Suprapubic skin (tissue), 4 donors: ENCODE data around the gene CPNE4. TPM values are rescaled to one million over a fixed set of nuclear protein-coding genes. Genes with fewer than 3 reads are reported as not detected.

Experiments used
- DNase-seq, 2 donors: peaks; one replicate each; pipeline ENCODE4 v3.0.0-alpha.2; 2019; ENCODE audit warnings: low spot score in 2 of 2
- H3K27ac ChIP-seq: fragments of 200-600 bp; sonication (generic); one replicate; pipeline ENCODE4 v1.5.1; 2019
- H3K27me3 ChIP-seq: fragments of 200-600 bp; sonication (generic); one replicate; pipeline ENCODE4 v1.5.1; 2019
- H3K36me3 ChIP-seq: fragments of 200-600 bp; sonication (generic); one replicate; pipeline ENCODE4 v1.5.1; 2019
- H3K4me1 ChIP-seq: fragments of 200-600 bp; sonication (generic); one replicate; pipeline ENCODE4 v1.5.1; 2019
- H3K4me3 ChIP-seq: fragments of 200-600 bp; sonication (generic); one replicate; pipeline ENCODE4 v1.5.1; 2019; ENCODE audit warnings: mild to moderate bottlenecking
- H3K9me3 ChIP-seq: fragments of 200-600 bp; sonication (generic); one replicate; pipeline ENCODE4 v1.5.1; 2019
- EP300 ChIP-seq: sonication (generic); formaldehyde crosslinking; IDR thresholded peaks from one replicate; pipeline ENCODE4 v1.6.1; 2017; ENCODE audit warnings: antibody characterized with exemption
- POLR2A ChIP-seq, 2 donors: fragments of 450-650 bp; IDR thresholded peaks; one replicate each; pipeline ENCODE4 v1.6.1; 2017; ENCODE audit warnings: antibody characterized with exemption in 2 of 2, mild to moderate bottlenecking in 2 of 2, moderate library complexity in 2 of 2
- POLR2AphosphoS5 ChIP-seq, 3 donors: sonication (generic); formaldehyde crosslinking; IDR thresholded peaks; one replicate each; pipeline ENCODE4 v1.6.1; 2017; ENCODE audit warnings: antibody characterized with exemption in 3 of 3
- WGBS: methylation state at CpG from one replicate; pipeline ENCODE4 v1.1.5; 2018; 5-methylcytosine and 5-hydroxymethylcytosine counted together
- total RNA-seq, 4 donors: library from RNA; depleted of rRNA; stranded (reverse); fragments of >200 nt; gene quantifications; one replicate each; pipeline ENCODE4 v1.1.0, GENCODE V29; 2016
- TF ChIP-seq, protein P1 (sequence below), 2 donors: fragments of 200-600 bp in 1 of 2; fragments of 450-650 bp in 1 of 2; sonication (generic) in 1 of 2; IDR thresholded peaks; one replicate each; pipeline ENCODE4 v1.5.1; 2016 to 2019; ENCODE audit warnings: antibody characterized with exemption in 2 of 2, mild to moderate bottlenecking in 1 of 2, moderate library complexity in 1 of 2

The CPNE4 gene
- total RNA-seq, 4 donors from 2014 or later = 0.32 to 1.1 TPM; not detected in 2

DNA sequence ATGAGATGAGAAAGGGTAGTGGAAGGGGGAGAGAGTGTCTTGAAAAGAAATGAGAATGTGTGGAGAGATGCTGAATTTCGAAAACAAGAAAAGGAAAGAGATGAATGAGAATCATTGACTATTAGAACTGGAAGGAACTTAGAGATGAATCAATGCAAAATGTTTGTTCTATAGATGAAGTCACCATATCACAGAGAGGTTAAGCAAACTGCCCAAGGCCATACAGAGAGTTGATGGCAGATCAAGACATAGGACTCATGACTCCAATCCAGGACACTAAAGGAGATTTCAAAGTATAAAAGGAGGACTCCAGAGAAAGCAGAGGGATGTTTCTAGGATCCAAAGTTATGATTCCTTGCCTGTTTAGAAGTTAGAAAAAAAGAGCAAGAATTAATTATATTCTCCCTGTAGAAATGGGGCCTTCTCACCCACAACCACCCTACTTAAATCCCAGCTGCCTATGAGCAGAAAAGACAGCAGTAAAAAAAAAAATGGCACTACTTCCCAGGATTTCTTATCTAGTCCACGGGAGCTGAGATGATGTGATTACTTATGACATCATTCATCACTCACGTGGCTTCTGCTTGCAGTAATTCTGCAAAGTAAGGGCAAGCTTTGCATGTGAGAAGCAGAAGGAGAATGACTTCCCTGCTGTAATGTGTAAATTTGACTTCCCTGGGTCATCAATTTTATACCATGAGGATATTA is 321.2 kb downstream of the CPNE4 start:
- WGBS = 53% methylated on average over 3 of the region's 3 CpGs
- no peak for DNase-seq
- TF ChIP-seq POLR2A (IDR thresholded peaks at IDR 0.05) = no peak
- TF ChIP-seq, protein P1, sequence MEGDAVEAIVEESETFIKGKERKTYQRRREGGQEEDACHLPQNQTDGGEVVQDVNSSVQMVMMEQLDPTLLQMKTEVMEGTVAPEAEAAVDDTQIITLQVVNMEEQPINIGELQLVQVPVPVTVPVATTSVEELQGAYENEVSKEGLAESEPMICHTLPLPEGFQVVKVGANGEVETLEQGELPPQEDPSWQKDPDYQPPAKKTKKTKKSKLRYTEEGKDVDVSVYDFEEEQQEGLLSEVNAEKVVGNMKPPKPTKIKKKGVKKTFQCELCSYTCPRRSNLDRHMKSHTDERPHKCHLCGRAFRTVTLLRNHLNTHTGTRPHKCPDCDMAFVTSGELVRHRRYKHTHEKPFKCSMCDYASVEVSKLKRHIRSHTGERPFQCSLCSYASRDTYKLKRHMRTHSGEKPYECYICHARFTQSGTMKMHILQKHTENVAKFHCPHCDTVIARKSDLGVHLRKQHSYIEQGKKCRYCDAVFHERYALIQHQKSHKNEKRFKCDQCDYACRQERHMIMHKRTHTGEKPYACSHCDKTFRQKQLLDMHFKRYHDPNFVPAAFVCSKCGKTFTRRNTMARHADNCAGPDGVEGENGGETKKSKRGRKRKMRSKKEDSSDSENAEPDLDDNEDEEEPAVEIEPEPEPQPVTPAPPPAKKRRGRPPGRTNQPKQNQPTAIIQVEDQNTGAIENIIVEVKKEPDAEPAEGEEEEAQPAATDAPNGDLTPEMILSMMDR (IDR thresholded peaks at IDR 0.05) = no peak
- no peak for TF ChIP-seq POLR2AphosphoS5 (IDR thresholded peaks at IDR 0.05)
- TF ChIP-seq EP300 = no peak

DNA sequence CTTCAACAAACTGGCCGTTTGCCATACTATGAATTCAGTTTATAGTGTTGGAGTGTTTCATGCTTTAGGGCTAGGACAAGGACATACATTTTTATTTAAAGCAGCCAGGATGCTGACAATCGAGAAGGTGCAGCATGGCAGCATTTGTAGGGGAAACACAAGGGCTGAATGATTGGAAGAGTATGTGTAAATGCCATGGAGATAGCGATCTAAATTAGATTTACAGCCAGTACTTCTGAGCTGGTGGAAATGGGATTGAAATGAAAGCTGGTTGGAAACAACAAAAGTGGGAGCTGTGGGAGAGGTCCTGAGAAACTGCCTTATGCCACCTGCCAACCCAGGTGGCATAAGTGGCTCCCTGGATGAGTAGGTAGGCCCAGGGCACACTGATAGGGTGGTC is 322.2 kb downstream of the CPNE4 start:
- Histone ChIP-seq H3K36me3 (no peaks in the 10 kb centered on the region), H3K27ac (no peak overlapping the region), H3K4me3 (no peak overlapping the region), H3K27me3 (no peaks in the 10 kb centered on the region), H3K9me3 (no peaks in the 10 kb centered on the region), H3K4me1 (no peaks in the 10 kb centered on the region)
- 59% methylated on average over 3 of the region's 3 CpGs for WGBS
- DNase-seq = no peak
- TF ChIP-seq EP300 (no peak), POLR2AphosphoS5 (IDR thresholded peaks at IDR 0.05) (no peak)

More for the DNA sequence above, 321.2 kb downstream of the CPNE4 start:
- Histone ChIP-seq H3K27me3 (no peaks in the 10 kb centered on the region), H3K27ac (no peak overlapping the region), H3K9me3 (no peaks in the 10 kb centered on the region), H3K4me1 (no peaks in the 10 kb centered on the region), H3K4me3 (no peak overlapping the region), H3K36me3 (no peaks in the 10 kb centered on the region)

DNA sequence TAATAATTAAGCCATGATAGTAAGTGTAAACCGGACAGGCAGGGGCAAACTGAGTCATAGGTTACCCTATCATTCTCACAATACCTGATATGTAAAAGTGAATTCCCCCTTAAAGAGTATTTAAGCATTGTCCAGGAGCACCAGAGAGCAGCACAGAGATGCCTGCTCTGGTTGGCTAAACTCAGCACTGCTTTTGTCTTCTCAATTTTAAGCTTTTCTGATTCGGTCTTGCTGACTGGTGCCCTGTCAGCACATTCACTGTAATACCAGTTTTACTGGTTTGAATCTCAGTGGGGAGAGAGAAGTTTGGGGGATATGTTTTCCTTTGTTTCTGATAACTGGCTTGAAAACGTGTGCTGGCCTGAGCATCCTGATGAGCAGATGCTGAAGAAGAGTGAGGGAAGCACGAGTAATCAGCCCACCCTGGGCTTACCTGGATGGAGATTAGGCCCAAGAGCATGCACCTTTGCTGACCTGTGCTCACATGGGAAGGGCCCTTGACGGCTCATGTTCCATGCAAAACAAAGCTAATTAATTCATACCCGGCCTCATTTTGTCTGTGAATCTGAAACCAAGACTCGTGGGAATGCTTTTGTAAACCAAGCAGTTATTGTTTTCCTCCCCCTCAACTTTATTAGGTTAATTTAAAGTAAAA is 323.6 kb downstream of the CPNE4 start:
- Histone ChIP-seq H3K4me1 (no peaks in the 10 kb centered on the region), H3K27me3 (no peaks in the 10 kb centered on the region), H3K4me3 (no peak overlapping the region), H3K36me3 (no peaks in the 10 kb centered on the region), H3K27ac (no peak overlapping the region), H3K9me3 (no peaks in the 10 kb centered on the region)
- no peak for DNase-seq
- 53% methylated on average over 7 of the region's 7 CpGs for WGBS
- TF ChIP-seq, protein P1 (IDR thresholded peaks at IDR 0.05) = no peak
- TF ChIP-seq POLR2AphosphoS5 (IDR thresholded peaks at IDR 0.05) (no peak), POLR2A (IDR thresholded peaks at IDR 0.05) (no peak), EP300 (no peak)

DNA sequence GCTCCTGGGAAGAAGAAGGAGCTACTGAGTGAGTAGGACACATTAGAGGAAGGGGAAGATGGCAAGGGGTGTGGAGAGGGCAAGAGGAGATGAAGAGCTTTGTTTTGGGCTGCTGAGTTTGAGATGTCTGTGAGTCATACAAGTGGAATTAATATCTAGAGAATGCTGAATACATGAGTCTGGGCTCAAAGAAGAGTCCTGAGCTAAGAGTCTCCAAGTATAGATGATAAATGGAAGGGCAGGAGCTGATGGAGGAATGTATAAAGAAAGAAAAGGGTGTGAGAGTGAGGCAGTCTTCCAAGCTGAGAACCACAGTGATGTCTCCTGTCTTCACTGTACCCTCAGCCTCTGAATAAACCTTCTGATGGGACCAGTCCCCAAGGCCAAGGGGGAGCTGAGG is 326.6 kb downstream of the CPNE4 start:
- H3K9me3 ChIP-seq = no peaks in the 10 kb centered on the region
- no peak for DNase-seq
- no peak overlapping the region for H3K27ac ChIP-seq
- no peaks in the 10 kb centered on the region for H3K36me3 ChIP-seq
- no peaks in the 10 kb centered on the region for H3K27me3 ChIP-seq
- no peaks in the 10 kb centered on the region for H3K4me1 ChIP-seq
- TF ChIP-seq, protein P1 (IDR thresholded peaks at IDR 0.05) = no peak
- no peak for TF ChIP-seq POLR2AphosphoS5 (IDR thresholded peaks at IDR 0.05)
- no peak for TF ChIP-seq POLR2A (IDR thresholded peaks at IDR 0.05)
- TF ChIP-seq EP300 = no peak
- no peak overlapping the region for H3K4me3 ChIP-seq

DNA sequence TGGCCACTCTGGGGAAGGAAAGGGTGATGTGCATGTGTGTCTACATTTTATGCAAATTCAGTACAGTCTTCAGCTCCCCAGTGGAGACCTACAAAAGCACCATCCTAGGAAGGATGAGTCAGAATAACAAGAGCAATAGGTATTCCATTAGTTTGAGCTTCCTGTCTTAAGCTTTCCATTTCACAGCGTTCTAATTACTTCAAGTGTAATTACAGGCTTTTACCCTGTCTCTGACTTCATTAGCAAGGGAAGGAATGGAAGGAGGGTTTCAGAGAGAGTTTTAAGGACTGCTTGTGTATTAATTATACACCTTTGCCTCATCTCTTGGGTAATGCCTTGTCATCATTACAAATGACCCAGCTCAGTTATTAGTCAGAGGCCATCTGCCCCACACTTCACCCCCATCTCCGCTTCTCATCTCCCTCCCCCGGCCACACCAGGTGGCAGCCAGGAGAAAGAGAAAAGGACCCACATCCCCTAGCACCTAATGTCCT is 329.2 kb downstream of the CPNE4 start:
- Histone ChIP-seq H3K27ac (no peak overlapping the region), H3K4me3 (no peak overlapping the region), H3K27me3 (no peaks in the 10 kb centered on the region), H3K4me1 (no peaks in the 10 kb centered on the region), H3K9me3 (no peaks in the 10 kb centered on the region), H3K36me3 (no peaks in the 10 kb centered on the region)
- TF ChIP-seq POLR2AphosphoS5 (IDR thresholded peaks at IDR 0.05) (no peak), EP300 (no peak), POLR2A (IDR thresholded peaks at IDR 0.05) (no peak)
- TF ChIP-seq, protein P1 (IDR thresholded peaks at IDR 0.05) = no peak
- WGBS = 77% methylated on average over 3 of the region's 3 CpGs
- no peak for DNase-seq
